ENCODE data around the gene ALDH4A1.
A peak's percentile ranks its signal among the peaks of the same experiment; 100 is the strongest.

The ALDH4A1 gene

GRCh38 chr1:18918417-18918816 is 16.1 kb upstream of the ALDH4A1 start:
- H2BK15ac ChIP-seq (ENCODE audit: low read length): no peak overlapping the region
- peaks cover 17 to 22% of the 10 kb centered on the region in 2 donors for H3K4me1 ChIP-seq (ENCODE audit: control insufficient read depth in 2 of 2, insufficient read depth in 1 of 2, low read depth in 1 of 2, low read length in 2 of 2)
- no peak overlapping the region for H3K9ac ChIP-seq (ENCODE audit: low read depth, low read length, poor library complexity)
- H3K79me1 ChIP-seq (ENCODE audit: low read depth, low read length): no peaks in the 10 kb centered on the region
- H3K9me3 ChIP-seq (replicated peaks in 1 of 2; ENCODE audit: control insufficient read depth in 2 of 2, insufficient read depth in 1 of 2, low read depth in 1 of 2, low read length in 2 of 2): no peaks in the 10 kb centered on the region
- no peak overlapping the region for H3K14ac ChIP-seq (ENCODE audit: low read length)
- no peak for DNase-seq (ENCODE audit: low spot score)
- H2AFZ ChIP-seq (ENCODE audit: low read length): no peak overlapping the region
- no peak overlapping the region for H3K4ac ChIP-seq (ENCODE audit: low read length)
- H3K4me2 ChIP-seq (ENCODE audit: insufficient read depth, low read length, poor library complexity, severe bottlenecking): no peak overlapping the region
- peak overlapping the region; percentile 10 for H2BK5ac ChIP-seq (ENCODE audit: low read length)
- no peak overlapping the region for H3K18ac ChIP-seq (ENCODE audit: low read length)
- no peaks in the 10 kb centered on the region for H3K27me3 ChIP-seq (ENCODE audit: control insufficient read depth in 3 of 3, insufficient read depth in 3 of 3, low read depth in 1 of 3, low read length in 3 of 3)
- H2BK12ac ChIP-seq (ENCODE audit: low read length): no peak overlapping the region
- no peak overlapping the region for H3K27ac ChIP-seq (replicated peaks; ENCODE audit: low read length)
- peak overlapping the region; percentile 48 for H2AK5ac ChIP-seq (ENCODE audit: low read depth, low read length)
- peaks cover 2 to 8% of the 10 kb centered on the region in 2 donors for H3K36me3 ChIP-seq (replicated peaks in 1 of 2; ENCODE audit: control insufficient read depth in 2 of 2, insufficient read depth in 2 of 2, low read length in 2 of 2)
- H3K23ac ChIP-seq (ENCODE audit: low read depth, low read length, poor library complexity): peak overlapping the region; percentile 23
- no CpG with 5 or more reads among the region's 14 CpGs for WGBS, 2 donors (ENCODE audit: extremely low coverage in 2 of 2, insufficient read length in 2 of 2, insufficient replicate concordance in 1 of 2)
- H2BK120ac ChIP-seq (ENCODE audit: low read depth, low read length): no peak overlapping the region
- H4K8ac ChIP-seq (ENCODE audit: low read depth, low read length): no peak overlapping the region
- H3K4me3 ChIP-seq (ENCODE audit: low read length in 2 of 2): no peak overlapping the region
- H4K91ac ChIP-seq (ENCODE audit: low read depth, low read length, poor library complexity): no peak overlapping the region

- peak overlapping the region; percentile 50 for H3K9ac ChIP-seq (ENCODE audit: low read depth, low read length, poor library complexity)
- DNase-seq (ENCODE audit: low spot score): no peak
- H3K4me1 ChIP-seq (ENCODE audit: control insufficient read depth in 2 of 2, insufficient read depth in 1 of 2, low read depth in 1 of 2, low read length in 2 of 2): peaks cover 5 to 14% of the 10 kb centered on the region in 2 donors
- H4K91ac ChIP-seq (ENCODE audit: low read depth, low read length, poor library complexity): no peak overlapping the region
- H3K4me2 ChIP-seq (ENCODE audit: insufficient read depth, low read length, poor library complexity, severe bottlenecking): no peak overlapping the region
- no CpG with 5 or more reads among the region's 30 CpGs for WGBS, 2 donors (ENCODE audit: extremely low coverage in 2 of 2, insufficient read length in 2 of 2, insufficient replicate concordance in 1 of 2)
- no peaks in the 10 kb centered on the region for H3K79me1 ChIP-seq (ENCODE audit: low read depth, low read length)
- no peaks in the 10 kb centered on the region for H3K9me3 ChIP-seq (replicated peaks in 1 of 2; ENCODE audit: control insufficient read depth in 2 of 2, insufficient read depth in 1 of 2, low read depth in 1 of 2, low read length in 2 of 2)
- H2BK5ac ChIP-seq (ENCODE audit: low read length): peak overlapping the region; percentile 34
- H2BK12ac ChIP-seq (ENCODE audit: low read length): peak overlapping the region; percentile 2
- H2BK120ac ChIP-seq (ENCODE audit: low read depth, low read length): no peak overlapping the region
- H2AFZ ChIP-seq (ENCODE audit: low read length): no peak overlapping the region
- peak overlapping the region; percentile 20 for H2BK15ac ChIP-seq (ENCODE audit: low read length)
- H2AK5ac ChIP-seq (ENCODE audit: low read depth, low read length): peak overlapping the region; percentile 77
- no peaks in the 10 kb centered on the region for H3K27me3 ChIP-seq (ENCODE audit: control insufficient read depth in 3 of 3, insufficient read depth in 3 of 3, low read depth in 1 of 3, low read length in 3 of 3)
- H3K4me3 ChIP-seq (ENCODE audit: low read length in 2 of 2): peak overlapping the region in 1 of 2 donors; percentile 14
- peak overlapping the region; percentile 13 for H3K23ac ChIP-seq (ENCODE audit: low read depth, low read length, poor library complexity)
- H3K4ac ChIP-seq (ENCODE audit: low read length): no peak overlapping the region
- H4K8ac ChIP-seq (ENCODE audit: low read depth, low read length): peak overlapping the region; percentile 66
- H3K18ac ChIP-seq (ENCODE audit: low read length): peak overlapping the region; percentile 64
- H3K36me3 ChIP-seq (replicated peaks in 1 of 2; ENCODE audit: control insufficient read depth in 2 of 2, insufficient read depth in 2 of 2, low read length in 2 of 2): peaks cover 2 to 8% of the 10 kb centered on the region in 2 donors
- H3K14ac ChIP-seq (ENCODE audit: low read length): no peak overlapping the region
- no peak overlapping the region for H3K27ac ChIP-seq (replicated peaks; ENCODE audit: low read length)
These were observed 14.9 kb upstream of the ALDH4A1 start for GRCh38 chr1:18917071-18917799.

- H2AK5ac ChIP-seq (ENCODE audit: low read depth, low read length): no peak overlapping the region
- H3K36me3 ChIP-seq (replicated peaks in 1 of 2; ENCODE audit: control insufficient read depth in 2 of 2, insufficient read depth in 2 of 2, low read length in 2 of 2): peaks cover under 1 to 14% of the 10 kb centered on the region in 2 donors
- no CpG with 5 or more reads among the region's 7 CpGs for WGBS, 2 donors (ENCODE audit: extremely low coverage in 2 of 2, insufficient read length in 2 of 2, insufficient replicate concordance in 1 of 2)
These were observed 13.0 kb upstream of the ALDH4A1 start for GRCh38 chr1:18915341-18915740.

GRCh38 chr1:18913065-18913835 is 10.9 kb upstream of the ALDH4A1 start:
- Histone ChIP-seq H3K27me3 (ENCODE audit: control insufficient read depth in 3 of 3, insufficient read depth in 3 of 3, low read depth in 1 of 3, low read length in 3 of 3) (no peaks in the 10 kb centered on the region), H2AFZ (ENCODE audit: low read length) (peak overlapping the region; percentile 70), H3K79me1 (ENCODE audit: low read depth, low read length) (no peaks in the 10 kb centered on the region), H3K4ac (ENCODE audit: low read length) (no peak overlapping the region), H3K27ac (replicated peaks; ENCODE audit: low read length) (no peak overlapping the region), H3K4me2 (ENCODE audit: insufficient read depth, low read length, poor library complexity, severe bottlenecking) (no peak overlapping the region), H3K14ac (ENCODE audit: low read length) (no peak overlapping the region), H3K4me3 (ENCODE audit: low read length in 2 of 2) (no peak overlapping the region), H2BK5ac (ENCODE audit: low read length) (peak overlapping the region; percentile 58), H2BK15ac (ENCODE audit: low read length) (no peak overlapping the region), H4K91ac (ENCODE audit: low read depth, low read length, poor library complexity) (no peak overlapping the region), H3K18ac (ENCODE audit: low read length) (peak overlapping the region; percentile 4), H2AK5ac (ENCODE audit: low read depth, low read length) (no peak overlapping the region), H3K36me3 (replicated peaks in 1 of 2; ENCODE audit: control insufficient read depth in 2 of 2, insufficient read depth in 2 of 2, low read length in 2 of 2) (peaks cover 8 to 22% of the 10 kb centered on the region in 2 donors), H3K9me3 (replicated peaks in 1 of 2; ENCODE audit: control insufficient read depth in 2 of 2, insufficient read depth in 1 of 2, low read depth in 1 of 2, low read length in 2 of 2) (no peaks in the 10 kb centered on the region), H4K8ac (ENCODE audit: low read depth, low read length) (no peak overlapping the region), H2BK12ac (ENCODE audit: low read length) (no peak overlapping the region), H3K23ac (ENCODE audit: low read depth, low read length, poor library complexity) (peak overlapping the region; percentile 25), H3K4me1 (ENCODE audit: control insufficient read depth in 2 of 2, insufficient read depth in 1 of 2, low read depth in 1 of 2, low read length in 2 of 2) (peaks cover 0 to 8% of the 10 kb centered on the region in 2 donors), H3K9ac (ENCODE audit: low read depth, low read length, poor library complexity) (no peak overlapping the region), H2BK120ac (ENCODE audit: low read depth, low read length) (no peak overlapping the region)
- DNase-seq (ENCODE audit: low spot score): peak; percentile 71
- WGBS, 2 donors (ENCODE audit: extremely low coverage in 2 of 2, insufficient read length in 2 of 2, insufficient replicate concordance in 1 of 2): no CpG with 5 or more reads among the region's 22 CpGs

More at GRCh38 chr1:18915341-18915740, 13.0 kb upstream of the ALDH4A1 start:
- no peak overlapping the region for H3K23ac ChIP-seq (ENCODE audit: low read depth, low read length, poor library complexity)
- no peak overlapping the region for H3K4me3 ChIP-seq (ENCODE audit: low read length in 2 of 2)
- no peak overlapping the region for H3K4ac ChIP-seq (ENCODE audit: low read length)
- no peak overlapping the region for H2BK5ac ChIP-seq (ENCODE audit: low read length)
- no peak for DNase-seq (ENCODE audit: low spot score)
- H3K79me1 ChIP-seq (ENCODE audit: low read depth, low read length): no peaks in the 10 kb centered on the region
- no peaks in the 10 kb centered on the region for H3K9me3 ChIP-seq (replicated peaks in 1 of 2; ENCODE audit: control insufficient read depth in 2 of 2, insufficient read depth in 1 of 2, low read depth in 1 of 2, low read length in 2 of 2)
- no peak overlapping the region for H3K27ac ChIP-seq (replicated peaks; ENCODE audit: low read length)
- H2BK120ac ChIP-seq (ENCODE audit: low read depth, low read length): no peak overlapping the region
- peaks cover 0 to 8% of the 10 kb centered on the region in 2 donors for H3K4me1 ChIP-seq (ENCODE audit: control insufficient read depth in 2 of 2, insufficient read depth in 1 of 2, low read depth in 1 of 2, low read length in 2 of 2)
- no peak overlapping the region for H2BK12ac ChIP-seq (ENCODE audit: low read length)
- H3K18ac ChIP-seq (ENCODE audit: low read length): no peak overlapping the region
- H2AFZ ChIP-seq (ENCODE audit: low read length): no peak overlapping the region
- H3K27me3 ChIP-seq (ENCODE audit: control insufficient read depth in 3 of 3, insufficient read depth in 3 of 3, low read depth in 1 of 3, low read length in 3 of 3): no peaks in the 10 kb centered on the region
- no peak overlapping the region for H3K9ac ChIP-seq (ENCODE audit: low read depth, low read length, poor library complexity)
- peak overlapping the region; percentile 51 for H3K14ac ChIP-seq (ENCODE audit: low read length)
- H4K91ac ChIP-seq (ENCODE audit: low read depth, low read length, poor library complexity): no peak overlapping the region
- no peak overlapping the region for H4K8ac ChIP-seq (ENCODE audit: low read depth, low read length)
- no peak overlapping the region for H2BK15ac ChIP-seq (ENCODE audit: low read length)
- H3K4me2 ChIP-seq (ENCODE audit: insufficient read depth, low read length, poor library complexity, severe bottlenecking): no peak overlapping the region
